HEK293 (cell line): ENCODE results near the gene WDR38.

Experiments
- FEZF1 ChIP-seq: fragments of 450-650 bp; formaldehyde crosslinking; IDR thresholded peaks from 2 replicates; pipeline ENCODE4 v1.5.1; 2016; ENCODE audit warnings: missing biosample characterization, missing genetic modification characterization
- MEIS1 ChIP-seq: sonication (generic); formaldehyde crosslinking; IDR thresholded peaks from 2 replicates; pipeline ENCODE4 v1.8.1; 2022; ENCODE audit warnings: missing genetic modification reagents, mild to moderate bottlenecking, borderline replicate concordance
- ZBTB21 ChIP-seq: fragments of 450-650 bp; formaldehyde crosslinking; IDR thresholded peaks from 2 replicates; pipeline ENCODE4 v1.5.1; 2017; ENCODE audit warnings: missing biosample characterization, missing genetic modification characterization
- ZNF174 ChIP-seq: fragments of 450-650 bp; formaldehyde crosslinking; IDR thresholded peaks from 2 replicates; pipeline ENCODE4 v1.5.0; 2017; ENCODE audit warnings: missing biosample characterization, mild to moderate bottlenecking, missing genetic modification characterization
- ZNF221 ChIP-seq: fragments of 450-650 bp; formaldehyde crosslinking; IDR thresholded peaks from 2 replicates; pipeline ENCODE4 v1.5.1; 2017; ENCODE audit warnings: missing biosample characterization, missing genetic modification characterization, borderline replicate concordance
- ZNF274 ChIP-seq, 2 experiments: fragments of 200-500 bp in 1 of 2; fragments of 450-650 bp in 1 of 2; sonication (Bioruptor generic) in 1 of 2; formaldehyde crosslinking in 1 of 2; IDR thresholded peaks; 2 replicates each; pipeline versions ENCODE4 v1.5.1 to v1.6.1; 2014 to 2016; ENCODE audit warnings: borderline replicate concordance in 1 of 2, inconsistent platforms in 1 of 2, low read length in 1 of 2, missing biosample characterization in 1 of 2, missing genetic modification characterization in 1 of 2
- ZNF747 ChIP-seq: fragments of 450-650 bp; formaldehyde crosslinking; IDR thresholded peaks from 2 replicates; pipeline ENCODE4 v1.5.1; 2016; ENCODE audit warnings: missing biosample characterization, missing genetic modification characterization
- ZNF792 ChIP-seq: fragments of 450-650 bp; formaldehyde crosslinking; IDR thresholded peaks from 2 replicates; pipeline ENCODE4 v1.5.1; 2016; ENCODE audit warnings: missing biosample characterization, missing genetic modification characterization
- ZNF837 ChIP-seq: fragments of 450-650 bp; formaldehyde crosslinking; IDR thresholded peaks from 2 replicates; pipeline ENCODE4 v1.5.1; 2016; ENCODE audit warnings: missing biosample characterization, missing genetic modification characterization
- TF ChIP-seq, protein P1 (sequence below): fragments of 450-650 bp; formaldehyde crosslinking; IDR thresholded peaks from 2 replicates; pipeline ENCODE4 v1.5.1; 2017; ENCODE audit warnings: missing biosample characterization, missing genetic modification characterization
- TF ChIP-seq, protein P2 (sequence below): fragments of 450-650 bp; formaldehyde crosslinking; IDR thresholded peaks from 2 replicates; pipeline ENCODE4 v1.5.1; 2016; ENCODE audit warnings: missing biosample characterization, missing genetic modification characterization
- TF ChIP-seq, protein P3 (sequence below): sonication (generic); formaldehyde crosslinking; IDR thresholded peaks from 2 replicates; pipeline ENCODE4 v1.8.1; 2022; ENCODE audit warnings: mild to moderate bottlenecking, moderate library complexity, missing genetic modification reagents
- TF ChIP-seq, protein P4 (sequence below): fragments of 450-650 bp; formaldehyde crosslinking; IDR thresholded peaks from 2 replicates; pipeline ENCODE4 v1.5.1; 2016; ENCODE audit warnings: missing biosample characterization, missing genetic modification characterization

DNA sequence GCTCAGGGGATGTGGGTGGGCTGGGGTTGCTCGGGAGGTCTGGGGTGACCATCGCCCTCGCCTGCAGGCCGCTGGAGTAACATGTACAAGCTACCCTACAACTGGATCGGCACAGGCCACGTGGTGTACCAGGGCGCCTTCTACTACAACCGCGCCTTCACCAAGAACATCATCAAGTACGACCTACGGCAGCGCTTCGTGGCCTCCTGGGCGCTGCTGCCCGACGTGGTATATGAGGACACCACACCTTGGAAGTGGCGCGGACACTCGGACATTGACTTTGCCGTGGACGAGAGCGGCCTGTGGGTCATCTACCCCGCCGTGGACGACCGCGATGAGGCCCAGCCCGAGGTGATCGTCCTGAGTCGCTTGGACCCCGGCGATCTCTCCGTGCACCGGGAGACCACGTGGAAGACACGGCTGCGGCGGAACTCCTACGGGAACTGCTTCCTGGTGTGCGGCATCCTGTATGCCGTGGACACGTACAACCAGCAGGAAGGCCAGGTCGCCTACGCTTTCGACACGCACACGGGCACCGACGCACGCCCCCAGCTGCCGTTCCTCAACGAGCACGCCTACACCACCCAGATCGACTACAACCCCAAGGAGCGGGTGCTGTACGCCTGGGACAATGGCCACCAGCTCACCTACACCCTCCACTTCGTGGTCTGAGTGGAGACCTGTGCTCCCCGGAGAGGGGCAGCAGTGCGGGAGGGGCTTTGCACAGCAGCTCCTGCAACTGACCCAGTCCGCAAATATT lies 43.3 kb upstream of the WDR38 start:
- TF ChIP-seq, protein P1, sequence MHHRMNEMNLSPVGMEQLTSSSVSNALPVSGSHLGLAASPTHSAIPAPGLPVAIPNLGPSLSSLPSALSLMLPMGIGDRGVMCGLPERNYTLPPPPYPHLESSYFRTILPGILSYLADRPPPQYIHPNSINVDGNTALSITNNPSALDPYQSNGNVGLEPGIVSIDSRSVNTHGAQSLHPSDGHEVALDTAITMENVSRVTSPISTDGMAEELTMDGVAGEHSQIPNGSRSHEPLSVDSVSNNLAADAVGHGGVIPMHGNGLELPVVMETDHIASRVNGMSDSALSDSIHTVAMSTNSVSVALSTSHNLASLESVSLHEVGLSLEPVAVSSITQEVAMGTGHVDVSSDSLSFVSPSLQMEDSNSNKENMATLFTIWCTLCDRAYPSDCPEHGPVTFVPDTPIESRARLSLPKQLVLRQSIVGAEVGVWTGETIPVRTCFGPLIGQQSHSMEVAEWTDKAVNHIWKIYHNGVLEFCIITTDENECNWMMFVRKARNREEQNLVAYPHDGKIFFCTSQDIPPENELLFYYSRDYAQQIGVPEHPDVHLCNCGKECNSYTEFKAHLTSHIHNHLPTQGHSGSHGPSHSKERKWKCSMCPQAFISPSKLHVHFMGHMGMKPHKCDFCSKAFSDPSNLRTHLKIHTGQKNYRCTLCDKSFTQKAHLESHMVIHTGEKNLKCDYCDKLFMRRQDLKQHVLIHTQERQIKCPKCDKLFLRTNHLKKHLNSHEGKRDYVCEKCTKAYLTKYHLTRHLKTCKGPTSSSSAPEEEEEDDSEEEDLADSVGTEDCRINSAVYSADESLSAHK (tag by site-specific recombination) = no peak
- TF ChIP-seq, protein P2, sequence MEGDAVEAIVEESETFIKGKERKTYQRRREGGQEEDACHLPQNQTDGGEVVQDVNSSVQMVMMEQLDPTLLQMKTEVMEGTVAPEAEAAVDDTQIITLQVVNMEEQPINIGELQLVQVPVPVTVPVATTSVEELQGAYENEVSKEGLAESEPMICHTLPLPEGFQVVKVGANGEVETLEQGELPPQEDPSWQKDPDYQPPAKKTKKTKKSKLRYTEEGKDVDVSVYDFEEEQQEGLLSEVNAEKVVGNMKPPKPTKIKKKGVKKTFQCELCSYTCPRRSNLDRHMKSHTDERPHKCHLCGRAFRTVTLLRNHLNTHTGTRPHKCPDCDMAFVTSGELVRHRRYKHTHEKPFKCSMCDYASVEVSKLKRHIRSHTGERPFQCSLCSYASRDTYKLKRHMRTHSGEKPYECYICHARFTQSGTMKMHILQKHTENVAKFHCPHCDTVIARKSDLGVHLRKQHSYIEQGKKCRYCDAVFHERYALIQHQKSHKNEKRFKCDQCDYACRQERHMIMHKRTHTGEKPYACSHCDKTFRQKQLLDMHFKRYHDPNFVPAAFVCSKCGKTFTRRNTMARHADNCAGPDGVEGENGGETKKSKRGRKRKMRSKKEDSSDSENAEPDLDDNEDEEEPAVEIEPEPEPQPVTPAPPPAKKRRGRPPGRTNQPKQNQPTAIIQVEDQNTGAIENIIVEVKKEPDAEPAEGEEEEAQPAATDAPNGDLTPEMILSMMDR (tag by site-specific recombination) = no peak
- TF ChIP-seq, protein P3, sequence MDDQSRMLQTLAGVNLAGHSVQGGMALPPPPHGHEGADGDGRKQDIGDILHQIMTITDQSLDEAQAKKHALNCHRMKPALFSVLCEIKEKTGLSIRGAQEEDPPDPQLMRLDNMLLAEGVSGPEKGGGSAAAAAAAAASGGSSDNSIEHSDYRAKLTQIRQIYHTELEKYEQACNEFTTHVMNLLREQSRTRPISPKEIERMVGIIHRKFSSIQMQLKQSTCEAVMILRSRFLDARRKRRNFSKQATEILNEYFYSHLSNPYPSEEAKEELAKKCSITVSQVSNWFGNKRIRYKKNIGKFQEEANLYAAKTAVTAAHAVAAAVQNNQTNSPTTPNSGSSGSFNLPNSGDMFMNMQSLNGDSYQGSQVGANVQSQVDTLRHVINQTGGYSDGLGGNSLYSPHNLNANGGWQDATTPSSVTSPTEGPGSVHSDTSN (CRISPR knock-in tag) = no peak
- no peak for TF ChIP-seq FEZF1 (tag by site-specific recombination)
- no peak for TF ChIP-seq ZNF274 (IDR thresholded peaks at IDR 0.05; ENCODE audit: low read length)
- no peak for TF ChIP-seq ZNF274 (tag by site-specific recombination; IDR thresholded peaks at IDR 0.05; ENCODE audit: borderline replicate concordance)
- no peak for TF ChIP-seq ZNF221 (tag by site-specific recombination)
- no peak for TF ChIP-seq ZNF174 (tag by site-specific recombination)
- TF ChIP-seq ZNF747 (tag by site-specific recombination) = no peak
- TF ChIP-seq ZNF792 = no peak
- no peak for TF ChIP-seq ZBTB21 (tag by site-specific recombination)
- TF ChIP-seq ZNF837 (tag by site-specific recombination) = no peak
- TF ChIP-seq, protein P4, sequence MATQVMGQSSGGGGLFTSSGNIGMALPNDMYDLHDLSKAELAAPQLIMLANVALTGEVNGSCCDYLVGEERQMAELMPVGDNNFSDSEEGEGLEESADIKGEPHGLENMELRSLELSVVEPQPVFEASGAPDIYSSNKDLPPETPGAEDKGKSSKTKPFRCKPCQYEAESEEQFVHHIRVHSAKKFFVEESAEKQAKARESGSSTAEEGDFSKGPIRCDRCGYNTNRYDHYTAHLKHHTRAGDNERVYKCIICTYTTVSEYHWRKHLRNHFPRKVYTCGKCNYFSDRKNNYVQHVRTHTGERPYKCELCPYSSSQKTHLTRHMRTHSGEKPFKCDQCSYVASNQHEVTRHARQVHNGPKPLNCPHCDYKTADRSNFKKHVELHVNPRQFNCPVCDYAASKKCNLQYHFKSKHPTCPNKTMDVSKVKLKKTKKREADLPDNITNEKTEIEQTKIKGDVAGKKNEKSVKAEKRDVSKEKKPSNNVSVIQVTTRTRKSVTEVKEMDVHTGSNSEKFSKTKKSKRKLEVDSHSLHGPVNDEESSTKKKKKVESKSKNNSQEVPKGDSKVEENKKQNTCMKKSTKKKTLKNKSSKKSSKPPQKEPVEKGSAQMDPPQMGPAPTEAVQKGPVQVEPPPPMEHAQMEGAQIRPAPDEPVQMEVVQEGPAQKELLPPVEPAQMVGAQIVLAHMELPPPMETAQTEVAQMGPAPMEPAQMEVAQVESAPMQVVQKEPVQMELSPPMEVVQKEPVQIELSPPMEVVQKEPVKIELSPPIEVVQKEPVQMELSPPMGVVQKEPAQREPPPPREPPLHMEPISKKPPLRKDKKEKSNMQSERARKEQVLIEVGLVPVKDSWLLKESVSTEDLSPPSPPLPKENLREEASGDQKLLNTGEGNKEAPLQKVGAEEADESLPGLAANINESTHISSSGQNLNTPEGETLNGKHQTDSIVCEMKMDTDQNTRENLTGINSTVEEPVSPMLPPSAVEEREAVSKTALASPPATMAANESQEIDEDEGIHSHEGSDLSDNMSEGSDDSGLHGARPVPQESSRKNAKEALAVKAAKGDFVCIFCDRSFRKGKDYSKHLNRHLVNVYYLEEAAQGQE (tag by site-specific recombination) = no peak
- no peak for TF ChIP-seq MEIS1
